Measurements from ENCODE around the gene NSL1. TPM values are rescaled to one million over a fixed set of nuclear protein-coding genes. Genes with fewer than 3 reads are reported as not detected.

NSL1 gene
- total RNA-seq, 1 donor from 2014 or later = 30.2 TPM

- H3K36me3 ChIP-seq = no peaks in the 10 kb centered on the region
- no peak overlapping the region for H3K27ac ChIP-seq
- intact Hi-C loops (cut with DNase I) = no loop called here
- no peaks in the 10 kb centered on the region for H3K9me3 ChIP-seq
- H3K4me1 ChIP-seq = peaks cover 15% of the 10 kb centered on the region
- no peak for DNase-seq
- ATAC-seq = no peak
- H3K27me3 ChIP-seq = no peaks in the 10 kb centered on the region
- no peak overlapping the region for H3K4me3 ChIP-seq
- TF ChIP-seq CTCF (IDR thresholded peaks at IDR 0.05) = no peak
Observed at GRCh38 chr1:212746546-212746945, 45.0 kb downstream of the NSL1 start.

- Histone ChIP-seq H3K27me3 (no peaks in the 10 kb centered on the region), H3K4me1 (peaks cover 10% of the 10 kb centered on the region), H3K4me3 (no peak overlapping the region), H3K36me3 (no peaks in the 10 kb centered on the region), H3K9me3 (no peaks in the 10 kb centered on the region), H3K27ac (no peak overlapping the region)
- DNase-seq = no peak
- ATAC-seq = no peak
- TF ChIP-seq CTCF (IDR thresholded peaks at IDR 0.05) = no peak
- intact Hi-C loops (cut with DNase I) = no loop called here
Observed at GRCh38 chr1:212745303-212745702, 46.3 kb downstream of the NSL1 start.

- Histone ChIP-seq H3K4me1 (no peaks in the 10 kb centered on the region), H3K36me3 (no peaks in the 10 kb centered on the region), H3K4me3 (no peak overlapping the region), H3K9me3 (no peaks in the 10 kb centered on the region), H3K27ac (no peak overlapping the region), H3K27me3 (no peaks in the 10 kb centered on the region)
- no peak for DNase-seq
- no peak for ATAC-seq
- no peak for TF ChIP-seq CTCF (IDR thresholded peaks at IDR 0.05)
- intact Hi-C loops (cut with DNase I) = no loop called here
Observed at GRCh38 chr1:212743901-212744475, 47.6 kb downstream of the NSL1 start.

GRCh38 chr1:212738330-212738729 is 53.2 kb downstream of the NSL1 start:
- Histone ChIP-seq H3K4me1 (no peaks in the 10 kb centered on the region), H3K27ac (no peak overlapping the region), H3K9me3 (no peaks in the 10 kb centered on the region), H3K4me3 (no peak overlapping the region), H3K27me3 (no peaks in the 10 kb centered on the region), H3K36me3 (no peaks in the 10 kb centered on the region)
- ATAC-seq = no peak
- no peak for DNase-seq
- no peak for TF ChIP-seq CTCF (IDR thresholded peaks at IDR 0.05)
- intact Hi-C loops (cut with DNase I) = no loop called here

GRCh38 chr1:212737559-212737958 is 54.0 kb downstream of the NSL1 start:
- no peaks in the 10 kb centered on the region for H3K4me1 ChIP-seq
- DNase-seq (no peak), ATAC-seq (no peak)
- no peak overlapping the region for H3K4me3 ChIP-seq
- intact Hi-C loops (cut with DNase I) = no loop called here
- no peaks in the 10 kb centered on the region for H3K9me3 ChIP-seq
- no peak for TF ChIP-seq CTCF (IDR thresholded peaks at IDR 0.05)
- peaks cover 2% of the 10 kb centered on the region for H3K36me3 ChIP-seq
- H3K27me3 ChIP-seq = no peaks in the 10 kb centered on the region
- H3K27ac ChIP-seq = no peak overlapping the region

- ATAC-seq = no peak
- TF ChIP-seq CTCF (IDR thresholded peaks at IDR 0.05) = no peak
- H3K4me3 ChIP-seq = no peak overlapping the region
- no peaks in the 10 kb centered on the region for H3K9me3 ChIP-seq
- intact Hi-C loops (cut with DNase I) = no loop called here
- DNase-seq = no peak
- no peak overlapping the region for H3K27ac ChIP-seq
- H3K4me1 ChIP-seq = no peaks in the 10 kb centered on the region
- H3K36me3 ChIP-seq = peaks cover 5% of the 10 kb centered on the region
- H3K27me3 ChIP-seq = no peaks in the 10 kb centered on the region
Observed at GRCh38 chr1:212733109-212733508, 58.5 kb downstream of the NSL1 start.

Data from upper lobe of right lung (tissue), 1 donor.